CD4-positive, alpha-beta T cell treated with Interleukin-4 for 4 hours (primary cell): Measurements from ENCODE around the gene MLLT11.

Source experiments
- DNase-seq: peaks from one replicate; pipeline ENCODE4 v3.0.0-alpha.2; 2020

The MLLT11 gene, protein sequence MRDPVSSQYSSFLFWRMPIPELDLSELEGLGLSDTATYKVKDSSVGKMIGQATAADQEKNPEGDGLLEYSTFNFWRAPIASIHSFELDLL

DNA sequence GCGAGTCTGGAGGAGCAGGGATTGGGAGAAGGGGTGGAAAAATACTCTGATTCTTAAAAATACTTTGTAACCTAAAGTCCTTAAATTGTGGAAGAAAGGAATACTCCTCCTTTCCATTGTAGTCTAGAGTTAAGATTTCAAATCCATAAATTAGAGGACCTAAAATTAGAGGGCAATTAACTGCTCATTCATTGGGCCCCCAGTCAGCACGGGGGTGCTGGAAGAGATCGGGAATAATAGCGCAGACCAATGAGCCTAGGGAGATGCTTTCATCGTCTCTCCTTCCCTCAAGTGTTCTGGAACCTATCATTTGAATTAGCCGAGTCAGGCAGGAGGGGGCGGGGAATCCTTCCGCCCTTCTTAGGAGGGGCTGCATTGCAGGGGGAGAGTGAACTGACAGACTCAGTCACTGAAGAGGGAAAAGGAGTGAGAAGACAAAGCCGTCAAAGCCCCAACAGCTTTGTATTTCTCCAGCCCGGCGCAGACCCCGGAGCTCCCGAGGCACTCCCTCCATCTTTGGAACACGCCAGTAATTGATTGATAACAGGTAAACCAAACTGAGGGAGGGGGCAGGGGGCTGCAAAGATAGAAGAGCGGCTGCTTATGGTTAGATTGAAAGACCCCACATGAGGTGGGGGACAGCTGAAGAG, at the start of gene MLLT11:
Gene MLLT11 (plus strand): TSS at position 391 of the 650 bp plus-strand sequence. CDS start 6,828 bp downstream, outside the sequence.
- DNase-seq, result no peak

DNA sequence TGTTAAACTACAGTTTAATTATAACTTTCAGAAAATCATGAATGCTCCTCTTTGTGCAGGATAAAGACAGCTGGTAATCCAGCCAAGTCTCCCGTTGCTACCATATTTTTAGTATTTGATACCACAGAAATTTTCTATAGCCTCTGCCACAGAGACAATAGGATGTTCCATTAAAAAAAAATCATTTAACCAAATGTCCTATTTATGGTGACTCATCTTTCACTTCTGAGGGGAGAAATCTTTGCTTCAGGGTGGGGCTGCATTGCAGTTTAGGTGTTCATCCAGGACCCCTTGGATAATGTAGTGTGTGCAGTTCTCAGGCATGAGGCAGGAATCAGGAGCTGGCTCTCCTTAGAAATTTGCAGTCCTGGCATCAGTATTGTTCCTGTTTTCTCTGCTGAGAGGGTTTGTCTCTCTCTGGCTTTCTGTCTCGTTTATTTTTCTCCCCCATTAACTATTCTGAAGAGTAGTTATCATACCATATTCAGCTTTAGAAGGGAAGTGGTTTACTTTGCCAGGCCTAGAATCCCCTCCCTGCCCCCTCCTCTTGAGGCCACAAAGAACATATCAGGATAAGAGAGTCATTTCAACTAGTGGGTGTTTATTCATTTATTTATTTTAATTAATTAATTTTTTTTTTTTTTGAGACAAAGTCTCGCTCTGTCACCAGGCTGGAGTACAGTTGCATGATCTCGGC, 48.9 kb upstream of the MLLT11 start:
- no peak for DNase-seq

DNA sequence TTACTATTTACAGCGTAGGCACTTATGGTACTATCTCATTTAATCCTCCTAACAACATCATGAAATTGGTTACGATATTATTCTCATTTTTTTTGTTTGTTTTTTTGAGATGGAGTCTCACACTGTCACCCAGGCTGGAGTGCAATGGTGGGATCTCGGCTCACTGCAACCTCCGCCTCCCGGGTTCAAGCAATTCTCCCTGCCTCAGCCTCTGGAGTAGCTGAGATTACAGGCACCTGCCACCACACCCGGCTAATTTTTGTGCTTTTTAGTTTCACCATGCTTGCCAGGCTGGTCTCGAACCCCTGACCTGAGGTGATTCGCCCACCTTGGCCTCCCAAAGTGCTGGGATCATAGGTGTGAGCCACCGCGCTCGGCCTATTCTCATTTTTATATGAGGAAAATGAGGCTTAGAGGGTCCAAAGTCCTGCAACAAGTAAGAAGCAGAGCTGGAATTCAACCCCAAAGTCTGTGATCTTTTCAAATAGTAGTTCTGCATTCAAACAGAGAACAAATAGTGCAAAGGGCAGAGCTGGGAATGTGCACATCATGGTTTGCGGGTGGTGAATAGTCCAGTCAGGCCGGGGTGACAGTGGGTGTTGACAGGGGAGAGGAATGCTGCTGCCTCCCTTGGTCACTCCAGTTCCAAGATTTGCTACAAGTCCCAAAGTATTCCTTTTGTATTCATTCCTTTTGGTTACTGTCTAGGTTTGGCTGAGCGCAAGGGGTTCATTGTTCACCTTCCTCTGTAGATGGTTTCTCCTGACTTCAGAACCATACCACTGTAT, 47.3 kb upstream of the MLLT11 start:
- no peak for DNase-seq

DNA sequence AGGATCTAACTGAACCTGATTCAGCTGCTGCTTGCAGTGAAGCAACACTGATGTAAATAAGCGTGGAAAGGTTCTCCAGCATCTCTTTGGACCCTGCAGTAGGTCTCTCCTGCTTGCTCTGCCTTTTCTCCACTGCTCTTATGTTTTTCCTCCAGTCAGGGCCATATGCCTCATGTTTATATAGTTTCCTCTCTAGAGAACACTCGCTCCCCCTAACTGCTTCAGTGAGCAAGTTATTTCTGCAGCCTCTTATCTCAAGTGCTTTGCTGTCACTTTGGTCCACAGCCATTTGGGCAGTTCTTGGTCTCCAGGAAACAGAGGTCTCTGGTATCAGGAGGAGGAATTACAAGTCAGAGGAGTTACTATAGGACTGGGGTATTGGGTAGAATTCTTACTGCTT, 46.7 kb upstream of the MLLT11 start:
- no peak for DNase-seq

DNA sequence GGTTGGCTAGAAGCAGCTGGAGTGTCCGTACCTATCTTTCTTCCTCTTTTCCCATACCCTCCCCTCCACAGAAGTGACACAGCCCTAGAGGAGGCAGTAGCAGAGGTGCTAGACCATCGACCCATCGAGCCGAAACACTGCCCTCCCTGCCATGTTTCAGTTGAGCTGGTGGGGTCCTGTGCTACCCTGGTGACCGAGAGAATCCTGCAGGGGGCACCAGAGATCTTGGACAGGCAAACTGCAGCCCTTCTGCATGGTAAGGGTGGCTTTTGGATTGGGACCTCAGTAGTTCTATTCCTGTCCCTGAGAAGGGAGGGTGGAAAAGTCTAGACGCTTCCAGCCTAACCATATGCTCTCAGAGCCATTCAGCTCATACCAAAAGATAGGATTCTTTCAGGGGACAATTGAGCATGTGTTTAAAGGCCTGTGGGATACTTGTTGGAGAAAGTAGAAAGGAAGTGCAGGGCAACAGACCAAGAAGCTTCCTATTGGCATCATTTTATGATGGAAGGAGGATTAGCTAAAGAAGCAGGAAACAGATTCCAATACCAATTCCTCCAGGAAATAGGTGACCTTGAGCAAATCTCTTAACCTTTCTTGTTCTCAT, 35.6 kb upstream of the MLLT11 start:
- peak; percentile 86 for DNase-seq

DNA sequence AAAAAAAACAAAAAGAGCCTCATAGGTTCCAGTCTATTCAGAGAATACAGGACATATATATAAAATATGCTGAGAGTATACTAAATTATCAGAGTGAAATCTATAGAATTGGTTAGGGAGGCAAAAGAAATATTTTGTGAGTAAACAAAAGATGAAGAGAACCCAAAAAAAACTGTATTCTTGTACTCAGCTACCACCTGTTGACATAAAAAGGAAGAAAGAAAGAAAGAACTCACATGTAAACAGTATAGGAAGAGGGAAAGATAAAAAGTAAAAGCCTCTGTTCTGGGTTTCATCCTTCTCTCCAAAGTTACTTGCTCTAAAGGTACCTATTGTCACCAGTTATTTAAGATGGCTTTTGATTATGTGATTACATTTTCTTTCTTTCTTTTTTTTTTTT, 33.7 kb upstream of the MLLT11 start:
- DNase-seq, result no peak

DNA sequence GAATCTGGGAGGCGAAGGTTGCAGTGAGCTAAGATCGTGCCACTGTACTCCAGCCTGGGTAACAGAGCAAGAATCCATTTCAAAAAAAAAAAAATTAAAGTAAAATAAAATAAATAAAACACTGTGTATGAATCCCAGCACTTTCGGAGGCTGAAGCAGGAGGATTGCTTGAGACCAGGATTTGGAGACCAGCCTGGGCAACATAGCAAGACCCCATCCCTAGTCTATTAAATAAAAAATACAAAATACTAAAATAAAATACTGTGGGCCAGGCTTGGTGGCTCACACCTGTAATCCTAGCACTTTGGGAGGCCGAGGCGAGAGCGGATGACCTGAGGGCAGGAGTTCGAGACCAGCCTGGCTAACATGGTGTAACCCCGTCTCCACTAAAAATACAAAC, 28.0 kb upstream of the MLLT11 start:
- no peak for DNase-seq

DNA sequence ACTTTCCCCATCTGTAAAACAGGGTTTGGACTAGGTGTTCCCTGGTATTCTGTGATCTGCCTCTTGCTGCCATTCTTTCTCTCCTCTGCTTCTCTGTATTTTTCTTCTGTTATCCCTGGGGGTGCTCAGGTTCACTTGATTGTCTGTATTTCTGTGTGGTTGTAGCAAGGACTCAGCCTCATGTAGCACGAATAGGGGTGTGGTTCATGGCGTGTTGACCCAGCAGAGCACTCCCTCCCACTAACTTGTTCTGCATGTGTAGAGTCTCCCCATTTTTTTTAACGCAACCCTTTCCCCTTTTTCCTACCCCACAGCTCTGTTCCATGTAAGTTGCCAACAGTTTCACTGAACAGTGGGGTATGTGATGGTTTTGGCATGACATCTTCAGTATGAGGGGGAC, 25.0 kb upstream of the MLLT11 start:
- no peak for DNase-seq

DNA sequence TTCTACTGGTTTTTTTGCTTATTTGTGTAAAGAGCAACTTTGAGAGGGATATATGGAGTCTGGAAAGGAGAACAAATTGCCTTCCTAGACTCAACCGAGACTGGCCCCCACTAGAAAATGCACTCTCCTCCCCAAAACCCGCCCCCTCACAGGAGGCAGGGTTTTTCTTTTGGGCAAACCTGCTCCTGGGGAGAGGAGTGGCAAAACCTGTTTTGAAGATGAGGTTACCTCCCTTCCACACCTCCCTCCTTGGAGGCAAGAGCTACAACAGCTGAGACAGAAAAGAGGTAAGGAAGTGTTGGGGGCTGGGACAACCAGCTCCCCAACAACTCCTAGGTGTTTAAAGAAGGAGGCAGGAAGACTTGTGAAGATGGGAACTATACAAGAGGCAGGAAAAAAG, 23.8 kb upstream of the MLLT11 start, which contains the start of gene BNIPL:
Gene BNIPL (plus strand): TSS at position 231 of the 400 bp plus-strand sequence. CDS start 140 bp downstream, at position 371.
- DNase-seq, result no peak

DNA sequence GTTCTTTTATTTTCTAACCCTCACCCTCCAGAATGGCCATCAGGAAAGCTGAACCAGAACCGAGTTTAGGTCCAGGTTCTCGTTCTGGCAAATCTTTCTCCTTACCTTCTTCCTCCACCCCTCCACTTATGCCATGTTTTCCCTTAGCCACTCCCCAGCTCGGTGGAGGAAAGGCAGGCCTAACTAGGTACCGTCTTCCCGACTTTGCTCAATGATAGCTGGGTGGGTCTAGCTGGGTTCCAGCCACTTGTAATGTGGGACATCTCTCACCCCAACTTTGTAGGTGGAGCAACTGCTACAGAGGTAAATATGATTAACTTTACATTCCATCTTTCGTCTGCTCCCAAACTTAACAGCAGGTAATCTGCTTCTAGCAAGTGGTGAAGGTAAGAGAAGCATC, 23.2 kb upstream of the MLLT11 start:
- DNase-seq, result no peak

DNA sequence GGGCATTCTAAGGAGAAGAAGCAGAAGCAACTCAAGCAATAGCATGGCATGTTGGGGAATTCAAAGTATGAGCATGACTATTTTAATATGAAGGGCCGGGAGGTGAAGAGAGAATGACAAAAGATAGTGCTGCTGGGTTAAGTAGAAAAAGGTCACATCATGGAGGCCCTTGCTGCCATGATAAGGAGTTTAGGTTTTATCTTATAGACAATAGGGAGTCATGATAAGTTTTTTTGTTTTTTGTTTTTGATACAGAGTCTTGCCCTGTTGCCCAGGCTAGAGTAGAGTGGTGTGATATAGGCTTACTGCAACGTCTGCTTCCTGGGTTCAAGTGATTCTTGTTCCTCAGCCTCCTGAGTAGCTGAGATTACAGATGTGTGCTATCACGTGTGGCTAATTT, 20.7 kb upstream of the MLLT11 start:
- DNase-seq, result no peak

DNA sequence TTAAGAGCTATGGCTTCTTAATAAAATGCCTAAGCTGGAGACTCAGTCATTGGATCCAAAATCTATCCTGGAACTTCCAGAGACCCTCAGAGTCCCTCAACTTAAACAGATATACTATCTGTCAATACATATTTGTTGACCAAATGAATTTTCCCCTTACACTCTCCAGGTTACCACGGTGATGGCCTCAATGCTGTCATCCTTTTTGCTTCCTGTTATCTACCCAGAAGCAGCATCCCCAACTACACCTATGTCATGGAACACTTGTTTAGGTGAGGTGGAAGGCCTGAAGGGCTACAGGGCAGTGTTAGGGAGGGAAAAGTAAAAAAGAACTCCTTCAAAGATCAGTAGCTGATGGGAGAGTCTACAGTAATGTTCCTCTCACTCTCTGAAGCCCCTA, 17.0 kb upstream of the MLLT11 start:
- no peak for DNase-seq

DNA sequence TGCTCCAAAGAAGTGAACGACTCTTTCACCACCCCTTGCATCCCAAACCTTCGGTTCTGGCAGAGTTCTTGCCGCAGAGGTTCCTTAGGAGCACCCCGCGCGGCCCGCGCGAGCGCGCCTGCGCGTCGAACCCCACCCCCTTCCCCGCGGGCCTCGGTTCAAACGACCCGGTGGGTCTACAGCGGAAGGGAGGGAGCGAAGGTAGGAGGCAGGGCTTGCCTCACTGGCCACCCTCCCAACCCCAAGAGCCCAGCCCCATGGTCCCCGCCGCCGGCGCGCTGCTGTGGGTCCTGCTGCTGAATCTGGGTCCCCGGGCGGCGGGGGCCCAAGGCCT, 12.6 kb upstream of the MLLT11 start, which contains the start of gene C1orf56:
Gene C1orf56 (plus strand): TSS at position 161 of the 334 bp plus-strand sequence. CDS start 97 bp downstream, at position 258.
- DNase-seq, result peak; percentile 58

DNA sequence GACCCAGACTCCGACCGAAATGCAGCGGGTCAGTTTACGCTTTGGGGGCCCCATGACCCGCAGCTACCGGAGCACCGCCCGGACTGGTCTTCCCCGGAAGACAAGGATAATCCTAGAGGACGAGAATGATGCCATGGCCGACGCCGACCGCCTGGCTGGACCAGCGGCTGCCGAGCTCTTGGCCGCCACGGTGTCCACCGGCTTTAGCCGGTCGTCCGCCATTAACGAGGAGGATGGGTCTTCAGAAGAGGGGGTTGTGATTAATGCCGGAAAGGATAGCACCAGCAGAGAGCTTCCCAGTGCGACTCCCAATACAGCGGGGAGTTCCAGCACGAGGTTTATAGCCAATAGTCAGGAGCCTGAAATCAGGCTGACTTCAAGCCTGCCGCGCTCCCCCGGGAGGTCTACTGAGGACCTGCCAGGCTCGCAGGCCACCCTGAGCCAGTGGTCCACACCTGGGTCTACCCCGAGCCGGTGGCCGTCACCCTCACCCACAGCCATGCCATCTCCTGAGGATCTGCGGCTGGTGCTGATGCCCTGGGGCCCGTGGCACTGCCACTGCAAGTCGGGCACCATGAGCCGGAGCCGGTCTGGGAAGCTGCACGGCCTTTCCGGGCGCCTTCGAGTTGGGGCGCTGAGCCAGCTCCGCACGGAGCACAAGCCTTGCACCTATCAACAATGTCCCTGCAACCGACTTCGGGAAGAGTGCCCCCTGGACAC, 12.1 kb upstream of the MLLT11 start:
- DNase-seq, result peak; percentile 63

DNA sequence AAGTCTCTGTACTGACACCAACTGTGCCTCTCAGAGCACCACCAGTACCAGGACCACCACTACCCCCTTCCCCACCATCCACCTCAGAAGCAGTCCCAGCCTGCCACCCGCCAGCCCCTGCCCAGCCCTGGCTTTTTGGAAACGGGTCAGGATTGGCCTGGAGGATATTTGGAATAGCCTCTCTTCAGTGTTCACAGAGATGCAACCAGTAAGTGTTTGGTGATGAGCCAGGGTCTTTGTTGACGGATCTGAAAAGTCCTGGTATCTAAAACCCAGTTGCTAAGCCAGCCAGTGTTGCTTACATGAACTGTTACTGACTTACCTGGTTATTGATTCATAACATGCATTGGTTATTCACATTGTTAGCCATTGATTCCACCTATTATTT, 11.6 kb upstream of the MLLT11 start:
- DNase-seq, result no peak

DNA sequence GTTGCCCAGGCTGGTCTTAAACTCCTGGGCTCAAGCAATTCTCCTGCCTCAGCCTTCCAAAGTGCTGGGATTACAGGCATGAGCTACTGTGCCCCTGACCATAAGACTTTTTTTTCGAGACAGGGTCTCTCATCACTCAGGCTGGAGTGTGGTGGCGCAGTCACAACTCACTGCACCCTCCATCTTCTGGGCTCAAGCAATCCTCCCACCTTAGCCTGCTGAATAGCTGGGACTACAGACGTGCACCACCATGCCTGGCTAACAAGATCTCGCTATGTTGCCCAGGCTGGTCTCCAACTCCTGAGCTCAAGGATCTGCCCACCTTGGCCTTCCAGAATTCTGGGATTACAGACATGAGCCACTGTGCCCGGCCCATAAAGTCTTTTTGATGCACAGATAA, 10.7 kb upstream of the MLLT11 start:
- no peak for DNase-seq

DNA sequence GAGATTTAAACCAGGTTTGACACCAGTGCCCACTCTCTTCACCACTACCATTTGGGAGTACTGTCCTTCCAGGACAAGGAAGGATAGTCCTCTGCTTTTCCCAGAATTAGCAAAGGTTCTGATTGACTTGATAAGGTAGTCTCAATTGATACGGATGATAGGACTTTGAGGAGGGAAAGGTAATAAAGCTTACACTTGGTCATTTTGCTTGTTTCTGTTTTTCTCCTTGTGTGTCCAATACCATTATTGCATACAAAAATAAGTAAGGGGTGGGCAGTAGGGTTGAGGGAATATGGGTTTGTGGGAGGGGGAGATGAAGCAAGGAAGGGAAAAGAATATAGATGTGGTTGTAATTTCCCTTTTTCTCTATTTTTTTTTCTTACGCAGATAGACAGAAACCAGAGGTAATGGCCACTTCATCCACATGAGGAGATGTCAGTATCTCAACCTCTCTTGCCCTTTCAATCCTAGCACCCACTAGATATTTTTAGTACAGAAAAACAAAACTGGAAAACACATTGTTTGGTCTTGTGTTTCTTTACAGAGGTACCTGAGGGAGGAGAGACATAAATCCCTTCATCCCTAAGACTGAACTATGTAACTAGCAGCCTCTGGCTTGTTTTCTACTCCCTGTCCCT, 10.0 kb upstream of the MLLT11 start:
- DNase-seq, result no peak

DNA sequence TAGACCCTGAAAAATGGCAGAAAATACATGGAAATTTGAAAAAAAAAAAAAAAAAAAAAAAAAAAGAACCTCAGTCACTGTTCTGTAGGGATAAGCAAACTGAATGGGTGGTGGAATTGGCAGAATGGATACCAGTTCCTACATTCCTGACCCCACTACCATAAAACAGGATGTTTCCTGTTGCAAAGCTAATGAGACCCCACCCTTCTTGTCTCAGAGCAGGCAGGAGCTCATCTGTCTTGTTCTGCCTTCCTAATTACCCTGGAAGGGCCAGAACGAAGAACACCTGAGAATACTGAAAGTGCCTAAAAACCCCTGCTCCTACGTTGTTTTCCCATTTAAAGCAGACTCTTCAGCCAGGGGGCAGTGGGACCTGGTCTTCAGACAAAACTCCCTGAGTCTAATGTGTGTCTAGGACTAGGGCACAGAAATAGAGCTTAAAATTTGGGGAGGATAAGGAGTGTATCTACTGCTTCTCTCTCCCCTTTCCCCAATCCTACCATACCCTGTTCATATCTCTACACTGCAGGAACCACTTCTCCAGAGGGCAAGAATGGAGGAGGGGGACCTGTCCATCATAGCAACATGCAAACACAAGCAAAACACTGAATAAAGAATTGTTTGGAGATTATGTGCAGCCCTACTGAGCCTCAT, 8.7 kb upstream of the MLLT11 start:
- no peak for DNase-seq

DNA sequence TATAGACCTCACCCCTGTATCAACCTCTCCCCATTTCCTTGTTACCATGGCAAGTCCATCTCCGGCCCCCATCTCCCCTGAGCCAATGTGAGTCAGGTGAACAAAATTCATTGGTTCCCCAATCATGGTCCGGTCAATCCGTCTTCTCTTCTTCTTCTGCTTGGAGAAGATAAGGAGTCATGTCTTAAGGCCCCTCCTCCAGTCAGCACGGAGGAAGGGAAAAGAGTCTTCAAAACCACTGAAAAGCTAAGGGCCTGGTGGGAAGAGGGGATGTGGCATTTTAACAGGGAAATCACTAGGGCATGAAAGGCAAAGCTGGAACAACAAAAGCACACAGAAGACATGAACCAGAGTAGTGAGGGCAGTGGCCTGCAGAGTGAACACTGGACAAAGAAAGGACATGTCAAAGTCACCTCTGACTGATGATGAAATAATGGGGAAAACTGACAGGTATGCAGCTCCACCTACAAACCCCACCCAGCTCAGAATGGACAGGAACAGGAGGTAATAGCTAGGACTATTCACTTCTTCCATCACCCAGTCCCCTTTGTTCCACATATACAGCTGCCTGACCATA, 5.1 kb upstream of the MLLT11 start:
- no peak for DNase-seq

DNA sequence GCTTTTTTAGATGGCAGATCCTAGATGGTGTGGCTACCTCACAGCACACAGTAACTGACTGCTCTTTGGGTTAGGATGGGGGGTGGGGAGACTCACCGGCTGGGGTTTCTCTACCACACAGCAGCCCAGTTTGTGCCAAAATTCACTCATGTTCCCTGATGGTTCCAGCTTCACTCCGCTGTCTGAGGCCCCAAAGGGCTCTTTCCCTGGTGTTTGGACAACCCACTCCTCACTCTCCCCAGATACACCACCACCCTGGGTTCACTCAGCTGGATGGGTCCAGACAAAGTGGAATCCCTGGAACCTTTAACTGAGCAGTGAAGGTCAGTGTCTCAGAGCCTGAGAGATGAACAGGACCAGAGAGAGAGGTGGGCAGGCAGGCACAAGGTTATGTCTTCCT, 4.6 kb upstream of the MLLT11 start:
- DNase-seq, result no peak

DNA sequence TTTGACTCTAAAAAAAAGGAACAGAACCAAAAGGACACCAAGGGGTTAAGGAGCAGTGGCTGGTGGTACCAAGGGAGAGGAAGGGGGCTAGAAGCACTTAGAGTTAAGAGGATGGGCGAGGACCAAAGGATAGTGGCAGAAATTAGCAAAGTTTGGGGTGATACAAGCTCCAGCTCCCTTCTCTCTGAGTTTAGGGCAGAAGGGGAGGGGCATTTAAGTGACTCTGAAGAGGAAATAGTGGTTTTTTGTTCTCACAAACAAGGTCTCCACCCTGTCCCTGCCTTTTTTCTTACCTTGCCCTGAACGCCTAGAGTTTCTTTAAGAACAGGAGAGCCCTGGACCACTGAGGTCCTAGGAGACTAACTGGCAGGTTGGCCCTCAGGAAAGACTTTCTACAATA, 4.0 kb upstream of the MLLT11 start:
- peak; percentile 82 for DNase-seq
